ENCODE results near the gene NAT16. TPM values are rescaled to one million over a fixed set of nuclear protein-coding genes. Genes with fewer than 3 reads are reported as not detected.

NAT16 gene
- polyA plus RNA-seq, 1 experiment: 0.02 TPM

DNA sequence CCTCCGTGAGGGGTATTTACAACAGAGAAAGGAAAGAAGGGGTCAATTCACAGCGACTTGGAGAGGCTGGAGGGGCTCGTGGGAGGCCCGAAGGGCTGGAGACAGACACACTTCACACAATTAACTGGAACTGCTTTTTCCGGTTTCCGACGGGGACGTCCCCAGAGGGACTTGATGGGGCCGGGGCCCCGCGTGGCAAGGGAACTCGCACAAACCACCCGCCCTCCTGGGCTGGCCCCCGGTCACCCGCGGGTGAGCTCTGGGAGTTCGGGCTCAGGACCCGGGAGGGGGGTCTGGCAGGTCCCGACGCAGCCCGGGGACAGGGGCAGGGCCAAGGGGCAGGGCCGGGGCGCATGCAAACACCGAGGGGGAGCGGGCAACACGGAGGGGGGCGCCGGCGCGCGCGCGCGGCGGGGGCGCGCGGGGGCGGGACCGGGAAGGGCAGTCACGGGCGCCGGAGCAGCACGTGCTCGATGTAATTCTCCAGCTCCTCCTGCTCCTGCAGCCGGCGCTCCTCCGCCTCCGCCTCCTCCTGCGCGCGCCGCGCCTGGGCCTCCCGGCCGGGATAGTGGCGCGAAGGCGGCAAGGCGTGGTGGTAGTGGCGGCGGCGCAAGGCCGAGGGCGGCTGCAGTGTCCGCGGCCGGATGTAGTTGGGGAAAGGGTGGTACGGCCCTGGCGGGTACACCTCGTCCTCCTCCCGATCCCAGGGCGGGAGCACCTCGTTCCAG lies 17.4 kb downstream of the NAT16 start:
- DNase-seq (ENCODE audit: low read depth, low spot score): no peak
- CTCF ChIA-PET: interaction anchor here (1.2 kb wide), 1 partner anchor 30 kb away, joined by 6 read pairs; no protein-coding TSS in a partner anchor
- H3K27me3 ChIP-seq (ENCODE audit: control insufficient read depth, insufficient read depth, low read length): peaks cover 3% of the 10 kb centered on the region
- no peaks in the 10 kb centered on the region; the same call in 1 of the 2 replicates for H3K9me3 ChIP-seq (ENCODE audit: control insufficient read depth, insufficient read depth, low read length)
- POLR2A ChIA-PET: interaction anchor here (1.2 kb wide), 1 partner anchor 9 kb away, joined by 4 read pairs; the partner anchor contains the start of gene AP1S1
- TF ChIP-seq, protein P1, sequence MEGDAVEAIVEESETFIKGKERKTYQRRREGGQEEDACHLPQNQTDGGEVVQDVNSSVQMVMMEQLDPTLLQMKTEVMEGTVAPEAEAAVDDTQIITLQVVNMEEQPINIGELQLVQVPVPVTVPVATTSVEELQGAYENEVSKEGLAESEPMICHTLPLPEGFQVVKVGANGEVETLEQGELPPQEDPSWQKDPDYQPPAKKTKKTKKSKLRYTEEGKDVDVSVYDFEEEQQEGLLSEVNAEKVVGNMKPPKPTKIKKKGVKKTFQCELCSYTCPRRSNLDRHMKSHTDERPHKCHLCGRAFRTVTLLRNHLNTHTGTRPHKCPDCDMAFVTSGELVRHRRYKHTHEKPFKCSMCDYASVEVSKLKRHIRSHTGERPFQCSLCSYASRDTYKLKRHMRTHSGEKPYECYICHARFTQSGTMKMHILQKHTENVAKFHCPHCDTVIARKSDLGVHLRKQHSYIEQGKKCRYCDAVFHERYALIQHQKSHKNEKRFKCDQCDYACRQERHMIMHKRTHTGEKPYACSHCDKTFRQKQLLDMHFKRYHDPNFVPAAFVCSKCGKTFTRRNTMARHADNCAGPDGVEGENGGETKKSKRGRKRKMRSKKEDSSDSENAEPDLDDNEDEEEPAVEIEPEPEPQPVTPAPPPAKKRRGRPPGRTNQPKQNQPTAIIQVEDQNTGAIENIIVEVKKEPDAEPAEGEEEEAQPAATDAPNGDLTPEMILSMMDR (IDR thresholded peaks at IDR 0.05; ENCODE audit: low read depth, low read length): no peak
- H3K4me3 ChIP-seq (ENCODE audit: low read depth, low read length): peak overlapping the region; percentile 49
- H3K27ac ChIP-seq (ENCODE audit: low read depth, low read length): no peak overlapping the region

- no peaks in the 10 kb centered on the region; the same call in 1 of the 2 replicates for H3K9me3 ChIP-seq (ENCODE audit: control insufficient read depth, insufficient read depth, low read length)
- no peak overlapping the region for H3K27ac ChIP-seq (ENCODE audit: low read depth, low read length)
- no peak for DNase-seq (ENCODE audit: low read depth, low spot score)
- CTCF ChIA-PET: interaction anchor here (1.2 to 1.9 kb wide), 2 partner anchors 9 to 31 kb away, joined by 5 to 6 read pairs; no protein-coding TSS in a partner anchor
- peaks cover 3% of the 10 kb centered on the region for H3K27me3 ChIP-seq (ENCODE audit: control insufficient read depth, insufficient read depth, low read length)
- POLR2A ChIA-PET: interaction anchor here (0.7 kb wide), 1 partner anchor 10 kb away, joined by 11 read pairs; no protein-coding TSS in a partner anchor
- no peak overlapping the region for H3K4me3 ChIP-seq (ENCODE audit: low read depth, low read length)
- TF ChIP-seq, protein P1 (IDR thresholded peaks at IDR 0.05; ENCODE audit: low read depth, low read length): no peak
Measured at GRCh38 chr7:101161692-101162471, 18.2 kb downstream of the NAT16 start.

DNA sequence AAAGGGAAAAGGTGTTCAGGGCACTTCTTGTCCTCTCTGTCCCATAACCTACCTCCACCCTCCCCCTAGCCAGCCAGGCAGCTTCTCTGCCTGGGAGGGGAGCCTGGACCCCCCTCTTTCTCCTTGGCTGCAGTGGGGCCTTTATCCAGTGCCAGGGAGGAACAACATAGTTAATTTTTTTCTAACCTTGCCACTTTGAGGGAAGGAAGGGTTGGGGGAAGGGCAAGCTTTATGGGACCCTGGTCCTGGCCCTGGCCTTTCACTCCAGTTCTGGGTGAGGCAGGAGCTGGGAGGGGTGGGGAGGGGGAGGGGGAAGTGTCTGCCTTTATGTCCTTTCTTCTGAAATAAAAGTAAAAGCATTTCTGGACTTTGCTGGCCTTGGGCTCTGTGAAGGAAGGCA lies 19.2 kb downstream of the NAT16 start:
- CTCF ChIA-PET: interaction anchor here (0.7 to 1.9 kb wide), 2 partner anchors 10 to 32 kb away, joined by 3 to 5 read pairs; no protein-coding TSS in a partner anchor
- POLR2A ChIA-PET: no interaction called here
- Histone ChIP-seq H3K9me3 (ENCODE audit: control insufficient read depth, insufficient read depth, low read length) (no peaks in the 10 kb centered on the region; the same call in 1 of the 2 replicates), H3K4me3 (ENCODE audit: low read depth, low read length) (no peak overlapping the region), H3K27ac (ENCODE audit: low read depth, low read length) (no peak overlapping the region), H3K27me3 (ENCODE audit: control insufficient read depth, insufficient read depth, low read length) (peaks cover 3% of the 10 kb centered on the region)
- TF ChIP-seq, protein P1 (IDR thresholded peaks at IDR 0.05; ENCODE audit: low read depth, low read length): no peak
- no peak for DNase-seq (ENCODE audit: low read depth, low spot score)

GRCh38 chr7:101159696-101160674 lies 20.1 kb downstream of the NAT16 start:
- no peak overlapping the region for H3K27ac ChIP-seq (ENCODE audit: low read depth, low read length)
- H3K4me3 ChIP-seq (ENCODE audit: low read depth, low read length): no peak overlapping the region
- ChIA-PET CTCF (interaction anchor here (0.7 to 2.0 kb wide), 3 partner anchors 11 to 33 kb away, joined by 3 to 11 read pairs (median 5); no protein-coding TSS in a partner anchor), POLR2A (no interaction called here)
- no peak for DNase-seq (ENCODE audit: low read depth, low spot score)
- TF ChIP-seq, protein P1 (IDR thresholded peaks at IDR 0.05; ENCODE audit: low read depth, low read length): no peak
- H3K27me3 ChIP-seq (ENCODE audit: control insufficient read depth, insufficient read depth, low read length): peaks cover 1% of the 10 kb centered on the region
- H3K9me3 ChIP-seq (ENCODE audit: control insufficient read depth, insufficient read depth, low read length): no peaks in the 10 kb centered on the region; the same call in 1 of the 2 replicates

Measured in AG04450 (cell line).